RCC 7860 (cell line): Measurements from ENCODE around the gene TAPBP.

Experiments used
- DNase-seq: peaks from one replicate; pipeline ENCODE4 v3.0.0-alpha.2; 2015; ENCODE audit warnings: low spot score
- FAIRE-seq: peaks from 2 replicates; lab custom pipeline; 2012; peaks lifted over from hg19 to GRCh38; lab: Jason Lieb, UNC

TAPBP gene

GRCh38 chr6:33249732-33250630, 63.9 kb downstream of the TAPBP start:
- FAIRE-seq, result no peak
- peak; percentile 57 for DNase-seq
